ENCODE results near the gene ENTR1.
A peak's percentile ranks its signal among the peaks of the same experiment; 100 is the strongest.

ENTR1 gene

DNA sequence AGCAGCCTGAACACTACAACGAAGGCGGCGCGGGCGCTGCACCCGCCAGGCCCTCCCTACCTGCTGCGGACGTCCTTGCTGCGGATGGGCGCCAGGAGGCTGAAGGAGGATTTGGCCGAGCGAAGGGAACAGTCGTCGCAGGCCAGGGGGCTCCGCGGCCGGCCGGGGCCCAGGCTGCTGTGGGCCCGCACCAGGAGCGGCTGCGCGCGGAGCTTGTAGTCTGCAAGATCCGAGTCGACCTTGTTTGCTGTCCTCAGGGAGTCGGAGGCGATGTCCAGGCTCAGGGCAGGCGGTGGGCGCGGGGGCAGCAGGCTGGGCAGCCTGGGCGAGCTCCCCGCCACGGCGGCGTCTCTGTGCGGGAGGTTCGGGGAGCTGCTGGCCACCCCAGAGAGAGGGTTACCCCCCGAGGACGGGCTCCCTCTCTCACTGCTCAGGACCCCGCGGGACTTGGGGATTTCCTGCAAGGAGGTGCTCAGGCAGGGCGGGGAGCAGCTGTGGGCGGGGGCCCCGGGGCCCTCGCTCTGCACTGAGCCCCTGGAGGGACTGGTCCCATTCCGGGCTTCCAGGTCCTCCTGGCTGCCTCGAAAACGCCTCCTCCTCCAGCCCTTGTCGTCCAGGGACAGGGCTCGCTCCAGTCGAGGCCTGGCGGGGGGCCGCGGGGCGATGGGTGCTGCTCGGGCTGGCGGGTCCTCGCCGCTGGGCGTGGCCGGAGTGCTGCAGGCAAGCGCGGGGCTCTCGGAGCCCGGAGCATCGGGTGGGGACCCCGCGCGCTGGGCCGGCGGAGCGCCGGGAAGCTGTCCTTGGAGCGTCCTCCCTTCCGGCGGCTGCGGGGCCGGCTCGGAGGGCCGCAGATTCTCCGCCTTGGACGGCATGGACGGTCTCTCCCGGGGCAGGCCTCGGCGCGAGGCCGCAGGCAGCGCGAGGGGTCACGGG lies 28.4 kb upstream of the ENTR1 start:
- DNase-seq = peak; percentile 20 to 45 (median 43)
- Histone ChIP-seq H3K27ac (ENCODE audit: insufficient read depth, low read length, poor library complexity, severe bottlenecking) (peak overlapping the region; percentile 71), H3K4me3 (ENCODE audit: insufficient read depth, low read depth, low read length, poor library complexity, severe bottlenecking) (peak overlapping the region; percentile 61), H3K36me3 (ENCODE audit: control insufficient read depth, insufficient read depth, low read length) (peaks cover 19% of the 10 kb centered on the region), H3K9me3 (ENCODE audit: control insufficient read depth, low read length) (no peaks in the 10 kb centered on the region), H3K4me1 (ENCODE audit: control insufficient read depth, insufficient read depth, low read length, poor library complexity, severe bottlenecking) (peaks cover 18% of the 10 kb centered on the region), H3K27me3 (replicated peaks; ENCODE audit: control insufficient read depth, insufficient read depth, low read length, poor library complexity, severe bottlenecking) (no peaks in the 10 kb centered on the region)

DNA sequence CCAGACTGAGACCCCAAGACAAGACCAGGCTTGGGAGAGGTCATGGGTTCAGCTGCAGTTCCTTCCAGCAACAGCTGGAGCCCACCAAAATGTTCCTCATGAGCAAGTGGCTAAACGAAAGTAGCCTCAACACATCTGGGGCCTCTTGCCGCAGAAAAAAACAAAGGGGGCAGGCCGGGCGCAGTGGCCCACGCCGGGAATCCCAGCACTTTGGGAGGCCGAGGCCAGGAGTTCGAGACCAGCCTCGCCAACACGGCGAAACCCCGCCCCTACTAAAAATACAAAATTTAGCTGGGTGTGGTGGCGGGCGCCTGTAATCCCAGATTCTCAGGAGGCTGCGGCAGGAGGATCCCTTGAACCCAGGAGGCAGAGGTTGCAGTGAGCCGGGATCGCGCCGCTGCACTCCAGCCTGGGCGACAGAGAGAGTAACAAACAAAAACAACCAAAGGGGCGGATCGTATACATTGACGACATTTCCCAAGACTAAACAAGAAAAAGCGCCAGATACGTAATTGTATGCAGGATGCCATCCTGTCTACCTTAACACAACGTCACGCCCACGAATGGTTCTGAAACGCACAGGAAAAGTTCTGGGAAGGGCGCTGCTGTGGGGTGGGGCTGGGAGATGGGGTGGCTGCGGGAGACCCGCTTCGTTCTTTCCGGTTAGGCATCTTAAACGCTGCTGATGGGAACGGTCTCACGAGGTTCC lies 27.6 kb upstream of the ENTR1 start:
- Histone ChIP-seq H3K4me3 (ENCODE audit: insufficient read depth, low read depth, low read length, poor library complexity, severe bottlenecking) (peak overlapping the region; percentile 61), H3K4me1 (ENCODE audit: control insufficient read depth, insufficient read depth, low read length, poor library complexity, severe bottlenecking) (peaks cover 18% of the 10 kb centered on the region), H3K36me3 (ENCODE audit: control insufficient read depth, insufficient read depth, low read length) (peaks cover 18% of the 10 kb centered on the region), H3K27me3 (replicated peaks; ENCODE audit: control insufficient read depth, insufficient read depth, low read length, poor library complexity, severe bottlenecking) (no peaks in the 10 kb centered on the region), H3K27ac (ENCODE audit: insufficient read depth, low read length, poor library complexity, severe bottlenecking) (peak overlapping the region; percentile 71), H3K9me3 (ENCODE audit: control insufficient read depth, low read length) (no peaks in the 10 kb centered on the region)
- peak in 2 of 3 donors; percentile 4 to 37 for DNase-seq

DNA sequence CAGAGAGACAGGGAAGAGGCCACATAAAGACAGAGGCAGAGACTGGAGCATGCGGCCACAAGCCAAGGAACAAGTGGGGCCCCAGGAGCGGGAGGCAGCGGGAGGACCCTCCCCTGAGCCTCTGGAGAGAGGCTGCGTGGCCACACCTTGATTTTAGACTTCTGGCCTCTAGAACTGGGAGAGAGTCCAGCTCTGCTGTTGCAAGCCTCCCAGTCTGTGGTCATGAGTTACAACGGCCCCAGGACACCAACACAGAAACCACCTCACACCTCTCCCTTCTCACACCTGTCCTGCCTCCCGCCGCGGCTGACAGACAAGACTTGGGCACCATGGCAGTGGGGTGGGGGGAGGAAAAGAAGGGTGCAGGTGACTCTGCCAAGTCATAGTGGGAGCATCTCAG lies 27.0 kb upstream of the ENTR1 start:
- H3K4me1 ChIP-seq (ENCODE audit: control insufficient read depth, insufficient read depth, low read length, poor library complexity, severe bottlenecking) = peaks cover 18% of the 10 kb centered on the region
- peak overlapping the region; percentile 32 for H3K27ac ChIP-seq (ENCODE audit: insufficient read depth, low read length, poor library complexity, severe bottlenecking)
- H3K27me3 ChIP-seq (replicated peaks; ENCODE audit: control insufficient read depth, insufficient read depth, low read length, poor library complexity, severe bottlenecking) = no peaks in the 10 kb centered on the region
- H3K36me3 ChIP-seq (ENCODE audit: control insufficient read depth, insufficient read depth, low read length) = peaks cover 18% of the 10 kb centered on the region
- no peaks in the 10 kb centered on the region for H3K9me3 ChIP-seq (ENCODE audit: control insufficient read depth, low read length)
- no peak for DNase-seq
- H3K4me3 ChIP-seq (ENCODE audit: insufficient read depth, low read depth, low read length, poor library complexity, severe bottlenecking) = no peak overlapping the region

DNA sequence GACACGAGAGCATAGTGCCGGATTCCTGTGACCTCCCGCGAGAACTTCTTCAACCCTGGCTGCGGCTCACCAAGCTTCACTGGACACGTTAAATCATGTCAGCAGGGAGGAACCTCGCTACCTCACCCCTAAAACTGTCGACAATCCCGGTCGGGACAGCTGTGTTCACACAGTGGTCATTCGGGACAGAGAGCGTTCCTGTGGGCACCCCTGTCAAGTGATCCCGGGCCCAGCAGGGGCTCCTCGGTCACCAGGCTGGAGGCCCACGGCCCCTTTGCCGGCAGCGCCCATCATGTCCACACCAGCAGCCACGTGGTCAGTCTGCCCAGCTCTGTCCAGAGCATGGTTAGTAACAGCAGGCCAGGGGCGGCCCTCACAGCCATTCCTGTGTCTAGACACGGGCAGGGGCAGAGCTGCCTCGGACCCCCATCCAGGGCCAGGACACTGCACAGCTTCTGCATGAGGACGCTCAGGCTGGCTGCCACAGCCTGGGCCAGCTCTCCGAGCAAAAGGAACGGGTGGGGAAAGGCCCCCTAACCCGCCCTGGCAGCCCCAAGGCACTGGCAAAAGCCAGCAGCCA lies 25.7 kb upstream of the ENTR1 start:
- Histone ChIP-seq H3K27me3 (replicated peaks; ENCODE audit: control insufficient read depth, insufficient read depth, low read length, poor library complexity, severe bottlenecking) (no peaks in the 10 kb centered on the region), H3K36me3 (ENCODE audit: control insufficient read depth, insufficient read depth, low read length) (peaks cover 15% of the 10 kb centered on the region), H3K4me1 (ENCODE audit: control insufficient read depth, insufficient read depth, low read length, poor library complexity, severe bottlenecking) (peaks cover 18% of the 10 kb centered on the region)

DNA sequence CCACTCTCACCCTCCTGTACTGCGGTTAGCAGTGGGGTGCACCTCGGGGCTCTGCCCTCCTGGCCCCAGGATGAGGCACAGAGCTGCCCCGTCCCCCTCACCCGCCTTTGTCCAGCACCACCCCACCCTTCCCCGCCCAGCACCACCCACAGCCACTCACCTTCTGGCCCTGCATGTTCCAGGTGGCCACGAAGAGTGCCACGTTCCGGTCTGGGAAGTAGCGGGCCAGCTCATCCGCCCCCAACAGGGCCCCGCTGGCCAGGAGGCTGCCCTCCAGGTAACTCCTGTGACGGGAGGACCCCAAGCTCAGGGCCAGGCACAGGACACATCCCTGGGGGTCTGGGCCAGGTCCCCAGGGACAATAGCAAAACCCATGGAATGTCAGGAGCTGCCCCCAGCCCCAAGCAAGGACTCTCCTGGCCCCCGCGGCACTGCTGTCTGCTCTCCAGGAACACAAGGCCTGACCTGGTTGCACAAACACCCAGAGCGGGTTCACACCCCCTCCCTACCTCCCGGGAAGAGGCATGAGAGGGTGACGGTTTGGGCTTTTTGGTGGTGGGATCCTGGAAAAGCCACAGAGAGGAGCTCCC lies 24.3 kb upstream of the ENTR1 start:
- no peak for DNase-seq
- peaks cover 15% of the 10 kb centered on the region for H3K4me1 ChIP-seq (ENCODE audit: control insufficient read depth, insufficient read depth, low read length, poor library complexity, severe bottlenecking)
- peaks cover 25% of the 10 kb centered on the region for H3K36me3 ChIP-seq (ENCODE audit: control insufficient read depth, insufficient read depth, low read length)
- H3K4me3 ChIP-seq (ENCODE audit: insufficient read depth, low read depth, low read length, poor library complexity, severe bottlenecking) = no peak overlapping the region
- H3K27ac ChIP-seq (ENCODE audit: insufficient read depth, low read length, poor library complexity, severe bottlenecking) = no peak overlapping the region
- no peaks in the 10 kb centered on the region for H3K9me3 ChIP-seq (ENCODE audit: control insufficient read depth, low read length)
- no peaks in the 10 kb centered on the region for H3K27me3 ChIP-seq (replicated peaks; ENCODE audit: control insufficient read depth, insufficient read depth, low read length, poor library complexity, severe bottlenecking)

More for the DNA sequence above, 25.7 kb upstream of the ENTR1 start:
- no peak overlapping the region for H3K27ac ChIP-seq (ENCODE audit: insufficient read depth, low read length, poor library complexity, severe bottlenecking)
- no peak overlapping the region for H3K4me3 ChIP-seq (ENCODE audit: insufficient read depth, low read depth, low read length, poor library complexity, severe bottlenecking)
- H3K9me3 ChIP-seq (ENCODE audit: control insufficient read depth, low read length) = no peaks in the 10 kb centered on the region
- DNase-seq = no peak

DNA sequence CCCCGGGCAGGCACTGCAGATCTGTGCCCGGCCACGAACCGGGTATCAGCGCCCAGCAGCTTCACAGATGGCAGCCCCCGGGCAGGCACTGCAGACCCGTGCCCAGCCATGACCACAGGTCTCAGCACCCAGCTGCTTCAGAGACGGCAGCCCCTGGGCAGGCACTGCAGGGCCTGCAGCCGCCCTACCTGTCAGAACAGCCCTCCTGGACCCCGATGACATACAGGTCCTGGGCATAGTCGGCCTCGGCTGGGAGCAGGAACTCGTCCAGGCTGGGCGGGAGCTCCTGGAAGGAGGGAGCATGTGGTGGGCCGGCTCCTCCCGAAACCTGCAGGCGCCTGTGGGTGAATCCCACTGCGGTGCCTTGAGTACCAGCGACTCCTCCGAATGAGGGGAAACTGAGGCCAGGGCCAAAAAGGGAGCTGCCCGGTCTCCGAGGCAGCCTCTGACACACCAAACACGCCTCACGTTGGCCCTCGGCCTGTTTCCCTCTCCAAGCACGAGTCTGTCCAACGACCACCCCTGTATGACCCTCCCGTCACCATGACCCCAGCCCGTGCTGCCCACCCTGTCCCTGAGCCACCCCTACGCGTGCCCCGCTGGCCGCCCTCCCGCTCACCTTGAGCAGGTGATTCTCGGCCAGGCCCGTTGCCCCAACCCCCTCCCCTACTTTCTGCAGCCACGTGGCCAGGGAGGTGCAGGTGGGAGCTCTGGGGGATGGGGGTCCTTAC lies 23.6 kb upstream of the ENTR1 start:
- Histone ChIP-seq H3K4me1 (ENCODE audit: control insufficient read depth, insufficient read depth, low read length, poor library complexity, severe bottlenecking) (peaks cover 15% of the 10 kb centered on the region), H3K36me3 (ENCODE audit: control insufficient read depth, insufficient read depth, low read length) (peaks cover 32% of the 10 kb centered on the region), H3K9me3 (ENCODE audit: control insufficient read depth, low read length) (no peaks in the 10 kb centered on the region), H3K27ac (ENCODE audit: insufficient read depth, low read length, poor library complexity, severe bottlenecking) (no peak overlapping the region), H3K4me3 (ENCODE audit: insufficient read depth, low read depth, low read length, poor library complexity, severe bottlenecking) (no peak overlapping the region), H3K27me3 (replicated peaks; ENCODE audit: control insufficient read depth, insufficient read depth, low read length, poor library complexity, severe bottlenecking) (no peaks in the 10 kb centered on the region)
- no peak for DNase-seq

DNA sequence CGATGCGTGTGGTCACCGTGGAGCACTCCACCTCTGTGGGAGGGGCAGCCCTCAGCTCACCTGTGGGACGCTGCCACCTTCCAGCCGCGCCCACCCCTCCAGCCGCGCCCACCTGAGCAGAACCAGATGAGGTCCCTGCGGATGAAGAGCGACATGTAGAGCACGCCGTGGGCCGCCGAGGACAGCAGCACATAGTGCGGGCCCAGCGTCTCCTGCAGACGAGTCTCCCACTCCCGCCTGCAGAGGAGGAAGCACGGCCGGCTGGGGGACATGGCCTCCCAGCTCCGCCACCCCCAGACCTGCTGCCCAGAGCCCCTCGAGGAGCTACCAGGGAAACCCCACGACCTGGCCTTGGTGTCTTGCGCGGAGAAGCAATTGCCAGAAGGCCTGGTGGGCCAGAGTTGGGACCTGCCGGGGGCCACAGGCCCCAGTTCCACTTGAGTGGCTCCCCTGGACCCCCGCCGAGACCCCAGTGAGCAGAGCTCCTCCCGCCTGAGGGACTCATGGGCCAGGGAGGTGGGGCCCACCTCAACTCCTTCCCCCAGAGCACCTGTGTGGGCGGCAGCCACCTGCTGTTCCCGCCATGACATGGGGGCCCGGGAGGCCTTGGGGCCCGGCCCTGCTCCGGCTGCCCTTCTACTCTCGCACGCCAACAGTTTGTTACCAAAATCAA lies 22.8 kb upstream of the ENTR1 start:
- Histone ChIP-seq H3K36me3 (ENCODE audit: control insufficient read depth, insufficient read depth, low read length) (peaks cover 36% of the 10 kb centered on the region), H3K9me3 (ENCODE audit: control insufficient read depth, low read length) (no peaks in the 10 kb centered on the region), H3K4me3 (ENCODE audit: insufficient read depth, low read depth, low read length, poor library complexity, severe bottlenecking) (no peak overlapping the region), H3K4me1 (ENCODE audit: control insufficient read depth, insufficient read depth, low read length, poor library complexity, severe bottlenecking) (peaks cover 12% of the 10 kb centered on the region), H3K27ac (ENCODE audit: insufficient read depth, low read length, poor library complexity, severe bottlenecking) (no peak overlapping the region), H3K27me3 (replicated peaks; ENCODE audit: control insufficient read depth, insufficient read depth, low read length, poor library complexity, severe bottlenecking) (no peaks in the 10 kb centered on the region)
- no peak for DNase-seq

DNA sequence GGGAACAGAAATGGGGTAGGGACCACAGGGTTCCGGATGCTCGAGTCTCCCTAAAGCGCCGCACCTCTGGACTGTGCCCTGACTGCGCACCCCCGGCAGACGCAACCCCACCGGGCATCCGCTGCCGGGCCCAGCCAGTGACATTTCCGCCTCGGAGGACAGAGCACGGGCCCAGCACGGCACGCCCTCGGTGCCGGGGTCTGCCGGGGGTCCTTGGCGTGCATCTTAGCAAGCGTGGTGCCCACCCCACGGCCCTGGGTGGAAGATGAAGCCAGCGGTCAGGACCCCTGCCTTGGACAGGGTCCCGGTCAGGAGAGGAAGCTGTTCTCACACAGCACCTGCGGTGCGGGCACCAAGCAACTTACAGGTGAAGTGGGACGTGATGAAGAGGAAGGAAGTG lies 22.2 kb upstream of the ENTR1 start:
- Histone ChIP-seq H3K27ac (ENCODE audit: insufficient read depth, low read length, poor library complexity, severe bottlenecking) (no peak overlapping the region), H3K9me3 (ENCODE audit: control insufficient read depth, low read length) (no peaks in the 10 kb centered on the region), H3K36me3 (ENCODE audit: control insufficient read depth, insufficient read depth, low read length) (peaks cover 36% of the 10 kb centered on the region), H3K4me3 (ENCODE audit: insufficient read depth, low read depth, low read length, poor library complexity, severe bottlenecking) (no peak overlapping the region), H3K27me3 (replicated peaks; ENCODE audit: control insufficient read depth, insufficient read depth, low read length, poor library complexity, severe bottlenecking) (no peaks in the 10 kb centered on the region), H3K4me1 (ENCODE audit: control insufficient read depth, insufficient read depth, low read length, poor library complexity, severe bottlenecking) (peaks cover 6% of the 10 kb centered on the region)
- no peak for DNase-seq

DNA sequence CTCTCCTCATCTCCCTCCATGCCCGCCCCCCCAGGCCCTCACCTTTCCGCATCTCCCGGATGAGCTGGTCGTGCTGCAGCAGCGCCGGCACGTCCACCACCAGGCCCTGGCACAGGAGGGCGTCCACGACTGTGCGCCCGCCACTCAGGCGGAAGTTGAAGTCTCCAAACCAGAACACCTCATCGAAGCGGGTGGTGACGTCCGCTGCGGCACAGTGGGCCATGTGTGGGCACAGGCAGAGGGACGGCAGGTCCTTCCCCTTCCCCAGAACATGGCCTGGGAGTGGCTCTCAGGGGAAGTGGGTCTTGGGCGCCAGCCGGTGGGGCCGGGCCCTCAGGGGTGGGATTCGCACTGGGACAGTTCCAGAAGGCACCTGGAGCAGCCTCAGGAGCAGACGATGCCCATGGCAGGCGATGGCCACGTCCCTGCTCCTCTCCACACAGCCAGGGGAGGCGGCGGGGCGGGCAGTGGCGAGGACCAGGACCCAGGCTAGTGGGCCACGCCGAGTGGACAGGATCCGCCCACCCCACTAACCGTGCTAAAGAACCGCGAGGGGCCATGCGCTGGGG lies 21.5 kb upstream of the ENTR1 start:
- no peak overlapping the region for H3K4me3 ChIP-seq (ENCODE audit: insufficient read depth, low read depth, low read length, poor library complexity, severe bottlenecking)

More for the DNA sequence above, 21.5 kb upstream of the ENTR1 start:
- Histone ChIP-seq H3K27me3 (replicated peaks; ENCODE audit: control insufficient read depth, insufficient read depth, low read length, poor library complexity, severe bottlenecking) (no peaks in the 10 kb centered on the region), H3K36me3 (ENCODE audit: control insufficient read depth, insufficient read depth, low read length) (peaks cover 36% of the 10 kb centered on the region), H3K4me1 (ENCODE audit: control insufficient read depth, insufficient read depth, low read length, poor library complexity, severe bottlenecking) (no peaks in the 10 kb centered on the region), H3K27ac (ENCODE audit: insufficient read depth, low read length, poor library complexity, severe bottlenecking) (no peak overlapping the region), H3K9me3 (ENCODE audit: control insufficient read depth, low read length) (no peaks in the 10 kb centered on the region)
- DNase-seq = no peak
